Small intestine (tissue), 7 donors: ENCODE measurements around the gene TIGD7. TPM values are rescaled to one million over a fixed set of nuclear protein-coding genes. Genes with fewer than 3 reads are reported as not detected.

Experiments
- DNase-seq, 2 donors: peaks; one replicate each; pipeline versions ENCODE4 v3.0.0 to v3.0.0-alpha.2; 2013
- FAIRE-seq: peaks from 2 replicates; lab custom pipeline; 2012; peaks lifted over from hg19 to GRCh38; lab: Jason Lieb, UNC
- H3K27ac ChIP-seq, 3 donors: one replicate each; pipeline ENCODE4 v1.5.1; 2013; ENCODE audit warnings: low read length in 2 of 3, mild to moderate bottlenecking in 2 of 3, control low read depth in 1 of 3, inconsistent platforms in 1 of 3, low read depth in 1 of 3, moderate library complexity in 1 of 3
- H3K27me3 ChIP-seq, 3 donors: one replicate each; pipeline ENCODE4 v1.6.1; 2013; ENCODE audit warnings: low read length in 3 of 3, inconsistent platforms in 1 of 3; ENCODE audit not compliant: control insufficient read depth in 3 of 3, insufficient read depth in 3 of 3
- H3K36me3 ChIP-seq, 3 donors: one replicate each; pipeline ENCODE4 v1.6.1; 2013; ENCODE audit warnings: low read length in 3 of 3, inconsistent platforms in 1 of 3, low read depth in 1 of 3, mild to moderate bottlenecking in 1 of 3, moderate library complexity in 1 of 3; ENCODE audit not compliant: control insufficient read depth in 3 of 3, insufficient read depth in 2 of 3
- H3K4me1 ChIP-seq, 3 donors: one replicate each; pipeline ENCODE4 v1.6.1; 2013; ENCODE audit warnings: low read length in 2 of 3, inconsistent platforms in 1 of 3, low read depth in 1 of 3, mild to moderate bottlenecking in 1 of 3, moderate library complexity in 1 of 3; ENCODE audit not compliant: control insufficient read depth in 3 of 3, insufficient read depth in 2 of 3
- H3K4me3 ChIP-seq, 3 donors: one replicate each; pipeline ENCODE4 v1.5.1; 2013; ENCODE audit warnings: low read length in 3 of 3, control low read depth in 1 of 3, inconsistent platforms in 1 of 3, low read depth in 1 of 3, mild to moderate bottlenecking in 1 of 3, moderate library complexity in 1 of 3
- H3K9me3 ChIP-seq, 2 donors: one replicate each; pipeline ENCODE4 v1.6.1; 2013; ENCODE audit warnings: low read depth in 1 of 2, low read length in 1 of 2; ENCODE audit not compliant: control insufficient read depth in 2 of 2, insufficient read depth in 1 of 2
- WGBS, 3 donors: extraction: QIAGEN DNeasy Blood & Tissue Kit; methylation state at CpG; one replicate each; pipeline ENCODE4 v1.1.7; 2013; 5-methylcytosine and 5-hydroxymethylcytosine counted together
- polyA plus RNA-seq, 4 donors: library from polyadenylated mRNA; stranded (reverse) in 3 of 4; unstranded in 1 of 4; fragments of 200-250 nt in 3 of 4; fragments of 120-200 nt in 1 of 4; gene quantifications; one replicate each; pipeline versions ENCODE4 v1.2.1 to v1.2.3, GENCODE V29; 2013
- donor health status: healthy with polysubstance abuse.
- donor health status: control.
- donor health status: control.
- donor health status: Bipolar disorder and iron deficiency.
- donor health status: healthy.

Gene TIGD7
- polyA plus RNA-seq, 4 donors, result 0.89 to 10.2 (median 1.9) TPM

- WGBS, 3 donors, result 82 to 89% (median 84%) methylated on average over 4 of the region's 4 CpGs
- no peak overlapping the region for H3K27ac ChIP-seq
- no peaks in the 10 kb centered on the region for H3K36me3 ChIP-seq
- H3K27me3 ChIP-seq, result no peaks in the 10 kb centered on the region
- H3K4me1 ChIP-seq, result no peaks in the 10 kb centered on the region
- DNase-seq (no peak), FAIRE-seq (no peak)
- H3K9me3 ChIP-seq, result peaks cover 0 to 37% of the 10 kb centered on the region in 2 donors
- H3K4me3 ChIP-seq, result no peak overlapping the region
Observed at GRCh38 chr16:3327514-3327913, 22.3 kb upstream of the TIGD7 start.

GRCh38 chr16:3321816-3322215, 16.6 kb upstream of the TIGD7 start:
- FAIRE-seq (no peak), DNase-seq (no peak)
- H3K9me3 ChIP-seq, result peaks cover 6 to 79% of the 10 kb centered on the region in 2 donors
- H3K27ac ChIP-seq, result no peak overlapping the region
- WGBS, 3 donors, result 66 to 70% (median 68%) methylated on average over 2 of the region's 2 CpGs
- H3K36me3 ChIP-seq, result peaks cover 0 to 12% (median 8%) of the 10 kb centered on the region in 3 donors
- no peaks in the 10 kb centered on the region for H3K4me1 ChIP-seq
- H3K27me3 ChIP-seq, result no peaks in the 10 kb centered on the region
- H3K4me3 ChIP-seq, result no peak overlapping the region

GRCh38 chr16:3317315-3317999, 12.2 kb upstream of the TIGD7 start:
- Histone ChIP-seq H3K27ac (no peak overlapping the region), H3K36me3 (peaks cover 11 to 27% (median 21%) of the 10 kb centered on the region in 3 donors), H3K27me3 (no peaks in the 10 kb centered on the region), H3K4me3 (no peak overlapping the region), H3K4me1 (no peaks in the 10 kb centered on the region), H3K9me3 (peaks cover 6 to 88% of the 10 kb centered on the region in 2 donors)
- DNase-seq (no peak), FAIRE-seq (no peak)
- 93 to 96% (median 95%) methylated on average over 3 of the region's 3 CpGs for WGBS, 3 donors

GRCh38 chr16:3311496-3311895, 6.3 kb upstream of the TIGD7 start:
- Histone ChIP-seq H3K4me1 (no peaks in the 10 kb centered on the region), H3K27ac (no peak overlapping the region), H3K4me3 (no peak overlapping the region), H3K36me3 (peaks cover 13 to 41% (median 25%) of the 10 kb centered on the region in 3 donors), H3K9me3 (peaks cover 5 to 94% of the 10 kb centered on the region in 2 donors), H3K27me3 (no peaks in the 10 kb centered on the region)
- 93 to 100% (median 93%) methylated on average over 4 of the region's 4 CpGs for WGBS, 3 donors
- FAIRE-seq (no peak), DNase-seq (no peak)

- peaks cover 0 to 30% (median 13%) of the 10 kb centered on the region in 3 donors for H3K36me3 ChIP-seq
- peak overlapping the region in 2 of 3 donors; percentile 96 for H3K27ac ChIP-seq
- H3K9me3 ChIP-seq, result peaks cover 5 to 73% of the 10 kb centered on the region in 2 donors
- peaks cover 0 to 5% (median 0%) of the 10 kb centered on the region in 3 donors for H3K4me1 ChIP-seq
- no peaks in the 10 kb centered on the region for H3K27me3 ChIP-seq
- DNase-seq (no peak), FAIRE-seq (no peak)
- 62 to 73% (median 70%) methylated on average over 11 of the region's 11 CpGs for WGBS, 3 donors
- H3K4me3 ChIP-seq, result peak overlapping the region; percentile 62 to 89 (median 80)
Observed at GRCh38 chr16:3306078-3306477, 848 bp upstream of the TIGD7 start.

- 75 to 83% (median 80%) methylated on average over 4 of the region's 4 CpGs for WGBS, 3 donors
- FAIRE-seq, result no peak
- DNase-seq, result no peak
- Histone ChIP-seq H3K27me3 (no peaks in the 10 kb centered on the region), H3K4me1 (peaks cover 0 to 5% (median 0%) of the 10 kb centered on the region in 3 donors), H3K4me3 (peak overlapping the region in 2 of 3 donors; percentile 62 to 89), H3K27ac (no peak overlapping the region), H3K36me3 (peaks cover 0 to 23% (median 13%) of the 10 kb centered on the region in 3 donors), H3K9me3 (peaks cover 3 to 71% of the 10 kb centered on the region in 2 donors)
Observed at GRCh38 chr16:3304370-3304769, 860 bp downstream of the TIGD7 start.

- Histone ChIP-seq H3K9me3 (peaks cover 3 to 75% of the 10 kb centered on the region in 2 donors), H3K27me3 (no peaks in the 10 kb centered on the region), H3K4me1 (no peaks in the 10 kb centered on the region), H3K36me3 (peaks cover 14 to 29% (median 14%) of the 10 kb centered on the region in 3 donors), H3K4me3 (no peak overlapping the region), H3K27ac (no peak overlapping the region)
- no peak for FAIRE-seq
- 74 to 89% (median 81%) methylated on average over 13 of the region's 13 CpGs for WGBS, 3 donors
- DNase-seq, result no peak
Observed at GRCh38 chr16:3295783-3296182, 9.4 kb downstream of the TIGD7 start.

GRCh38 chr16:3295209-3295608, 10.0 kb downstream of the TIGD7 start:
- Histone ChIP-seq H3K36me3 (peaks cover 20 to 34% (median 20%) of the 10 kb centered on the region in 3 donors), H3K4me1 (no peaks in the 10 kb centered on the region), H3K27ac (no peak overlapping the region), H3K4me3 (no peak overlapping the region), H3K9me3 (peaks cover 4 to 77% of the 10 kb centered on the region in 2 donors), H3K27me3 (no peaks in the 10 kb centered on the region)
- 43 to 71% (median 64%) methylated on average over 36 to 45 of the region's 45 CpGs for WGBS, 3 donors
- no peak for FAIRE-seq
- DNase-seq, result no peak
